CD4-positive, alpha-beta T cell treated with Interleukin-6 for 4 hours (primary cell): ENCODE data around the gene CRYGA.

ENCODE experiments used
- DNase-seq: peaks from one replicate; pipeline ENCODE4 v3.0.0-alpha.2; 2020; ENCODE audit warnings: mixed read lengths

The CRYGA gene, protein sequence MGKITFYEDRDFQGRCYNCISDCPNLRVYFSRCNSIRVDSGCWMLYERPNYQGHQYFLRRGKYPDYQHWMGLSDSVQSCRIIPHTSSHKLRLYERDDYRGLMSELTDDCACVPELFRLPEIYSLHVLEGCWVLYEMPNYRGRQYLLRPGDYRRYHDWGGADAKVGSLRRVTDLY

DNA sequence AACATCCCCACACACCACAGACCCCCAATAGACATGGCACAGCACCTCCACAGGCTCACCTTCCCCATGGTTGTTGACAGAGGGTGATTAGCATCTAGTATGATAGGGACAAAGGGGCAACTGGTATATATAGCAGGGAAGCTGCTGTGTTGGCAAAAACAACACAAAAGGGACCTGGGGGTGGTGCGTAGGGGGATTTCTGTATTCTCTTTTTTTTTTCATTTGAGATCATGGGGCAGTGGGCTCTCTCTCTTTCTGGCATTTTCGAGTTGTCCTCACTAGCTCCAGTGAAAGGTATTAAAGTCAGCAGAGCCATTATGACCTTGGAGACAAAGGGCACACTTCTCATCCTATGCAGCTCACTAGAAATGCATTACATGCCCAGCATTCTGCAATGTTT lies at the start of gene CRYGA:
TSS of gene CRYGA (minus strand) at position 101 of the 400 bp plus-strand sequence. CDS start at position 68, 33 bp downstream.
- DNase-seq: no peak

DNA sequence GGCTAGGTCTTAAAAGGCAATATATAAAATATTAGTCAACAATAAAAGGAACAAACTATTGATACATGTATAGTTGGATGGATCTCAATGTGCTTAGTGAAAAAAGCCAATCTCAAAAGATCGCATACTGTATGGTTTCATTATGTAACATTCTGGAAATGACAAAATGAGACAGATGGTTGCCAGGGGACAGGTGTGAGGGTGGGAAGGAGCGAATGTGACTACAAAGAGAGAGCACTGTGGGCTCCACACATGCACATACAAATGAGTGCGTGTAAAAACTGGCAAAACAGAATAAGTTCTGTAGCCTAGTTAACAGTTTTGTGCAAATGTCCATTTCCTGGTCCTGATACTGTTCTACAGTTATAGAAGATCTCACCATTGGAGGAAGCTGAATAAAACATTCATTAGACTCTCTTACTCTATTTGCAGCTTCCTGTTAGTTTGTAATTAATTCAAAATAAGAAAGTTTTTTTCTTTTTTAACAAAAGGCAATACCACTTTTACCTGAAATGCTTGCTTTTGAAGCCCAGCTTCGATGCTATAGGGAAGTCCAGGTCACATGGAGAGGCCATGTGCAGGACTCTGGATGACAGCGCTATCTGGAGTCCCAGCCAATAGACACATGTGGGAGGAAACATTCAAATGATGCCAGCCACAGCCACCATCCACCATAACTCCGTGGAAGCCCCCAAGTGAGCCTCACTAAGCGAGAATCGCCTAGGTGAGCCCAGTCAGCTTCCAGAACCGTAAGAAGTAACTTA lies 47.5 kb upstream of the CRYGA start:
- DNase-seq: no peak

DNA sequence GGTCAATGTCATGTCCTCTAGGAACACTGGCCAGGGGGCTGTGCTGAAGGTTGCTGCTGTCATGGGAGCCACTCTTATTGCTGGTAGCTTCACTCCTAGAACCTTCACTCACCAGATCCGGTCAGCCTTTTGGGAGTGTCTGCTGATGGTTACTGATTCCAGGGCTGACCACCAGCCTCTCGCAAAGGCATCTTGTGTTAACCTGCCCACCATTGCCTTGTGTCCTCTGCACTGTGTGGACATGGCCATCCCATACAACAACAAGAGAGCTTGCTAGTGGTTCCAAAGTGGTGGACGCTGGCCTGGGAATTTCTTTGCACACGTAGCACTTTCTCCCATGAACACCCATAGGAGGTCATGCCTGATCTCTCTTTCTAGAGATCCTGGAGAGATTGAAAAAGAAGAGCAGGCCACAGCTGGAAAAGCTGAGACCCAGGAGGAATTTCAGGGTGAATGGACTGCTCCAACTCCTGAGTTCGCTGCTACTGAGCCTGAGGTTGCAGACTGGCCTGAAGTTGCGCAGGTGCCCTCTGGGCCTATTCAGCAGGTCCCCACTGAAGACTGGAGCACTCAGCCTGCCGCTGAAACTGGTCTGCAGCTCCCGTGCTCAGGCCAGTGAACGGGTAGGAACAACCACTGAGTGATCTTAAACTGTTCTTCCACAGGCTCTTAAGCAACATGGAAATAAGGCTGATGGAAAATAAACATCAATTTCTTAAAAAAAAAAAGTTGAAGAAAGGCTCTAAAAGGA lies 45.1 kb upstream of the CRYGA start:
- DNase-seq: no peak

DNA sequence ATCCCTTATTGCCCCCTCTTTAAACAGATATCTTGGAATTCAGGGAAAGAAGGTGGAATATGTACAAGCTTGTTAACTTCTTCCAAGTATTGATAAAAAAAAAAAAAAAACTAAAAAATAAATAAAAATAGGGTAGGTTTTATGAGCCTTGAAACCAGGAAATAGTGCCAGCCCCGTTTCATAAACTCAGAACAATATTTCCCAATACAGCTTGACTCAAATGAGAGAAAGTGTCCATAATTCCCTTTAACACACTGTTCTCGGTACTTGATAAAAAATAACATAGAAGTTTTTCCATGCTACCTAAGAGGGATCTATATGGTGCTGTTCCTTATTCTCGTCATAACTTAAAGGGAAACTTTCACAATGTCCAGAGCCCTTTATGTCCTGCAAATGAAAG lies 44.4 kb upstream of the CRYGA start:
- DNase-seq: no peak

DNA sequence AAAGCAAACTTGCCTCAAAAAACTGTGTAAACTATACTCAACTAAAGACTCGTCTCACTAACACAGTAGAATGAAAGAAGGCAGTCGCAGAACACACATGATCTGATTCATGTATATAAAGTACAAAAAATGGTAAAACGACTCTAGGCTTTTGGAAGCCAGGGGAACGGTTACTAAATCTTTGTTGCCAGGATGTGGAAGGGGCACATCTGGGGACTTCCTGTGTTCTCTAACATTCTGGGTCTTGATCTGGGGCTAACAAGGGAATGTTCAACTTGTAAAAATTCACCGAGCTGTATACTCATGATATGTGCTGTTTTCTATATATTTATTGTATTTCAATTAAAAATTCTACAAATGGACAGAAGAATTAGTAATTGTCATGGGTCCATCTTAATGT lies 40.8 kb upstream of the CRYGA start:
- no peak for DNase-seq

DNA sequence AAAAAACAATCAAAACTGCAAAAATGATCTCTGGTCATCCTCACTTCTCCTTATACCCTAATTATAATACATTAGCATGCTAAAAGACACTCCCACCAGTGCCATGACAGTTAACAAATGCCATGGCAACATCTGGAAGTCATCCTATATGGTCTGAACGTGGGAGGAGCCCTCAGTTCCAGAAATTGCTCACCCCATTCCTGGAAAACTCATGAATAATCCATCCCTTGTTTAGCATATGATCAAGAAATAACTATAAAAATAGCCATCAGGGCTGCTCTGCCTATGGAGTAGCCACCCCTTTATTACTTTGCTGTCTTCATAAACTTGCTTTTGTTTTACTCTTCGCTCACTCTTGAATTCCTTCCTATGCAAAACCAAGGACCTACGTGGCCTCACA lies 32.1 kb upstream of the CRYGA start:
- no peak for DNase-seq

DNA sequence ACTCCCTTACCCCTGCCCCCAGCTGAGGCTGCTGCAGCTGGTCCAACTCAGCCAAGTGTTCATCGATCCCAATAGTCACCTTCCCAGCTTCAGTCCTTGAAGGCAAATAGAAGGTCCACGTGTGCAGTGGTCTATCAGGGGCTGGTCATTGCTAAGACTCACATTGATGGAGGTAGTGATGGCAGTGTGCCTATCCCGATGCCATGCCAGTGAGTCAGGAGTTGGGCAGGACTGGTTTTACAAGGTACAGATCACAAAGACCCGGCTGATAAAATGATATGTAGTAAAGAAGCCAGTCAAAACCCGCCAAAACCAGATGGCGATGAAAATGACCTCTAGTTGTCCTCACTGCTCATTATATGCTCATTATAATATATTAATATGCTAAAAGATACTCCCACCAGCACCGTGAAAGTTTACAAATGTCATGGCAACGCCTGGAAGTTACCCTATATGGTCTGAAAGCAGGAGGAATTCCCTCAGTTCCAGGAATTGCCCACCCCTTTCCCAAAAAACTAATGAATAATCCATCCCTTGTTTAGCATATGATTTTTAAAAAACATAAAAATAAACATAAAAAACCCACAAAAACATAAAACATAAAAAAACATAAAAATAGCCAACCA lies 29.3 kb upstream of the CRYGA start:
- no peak for DNase-seq

DNA sequence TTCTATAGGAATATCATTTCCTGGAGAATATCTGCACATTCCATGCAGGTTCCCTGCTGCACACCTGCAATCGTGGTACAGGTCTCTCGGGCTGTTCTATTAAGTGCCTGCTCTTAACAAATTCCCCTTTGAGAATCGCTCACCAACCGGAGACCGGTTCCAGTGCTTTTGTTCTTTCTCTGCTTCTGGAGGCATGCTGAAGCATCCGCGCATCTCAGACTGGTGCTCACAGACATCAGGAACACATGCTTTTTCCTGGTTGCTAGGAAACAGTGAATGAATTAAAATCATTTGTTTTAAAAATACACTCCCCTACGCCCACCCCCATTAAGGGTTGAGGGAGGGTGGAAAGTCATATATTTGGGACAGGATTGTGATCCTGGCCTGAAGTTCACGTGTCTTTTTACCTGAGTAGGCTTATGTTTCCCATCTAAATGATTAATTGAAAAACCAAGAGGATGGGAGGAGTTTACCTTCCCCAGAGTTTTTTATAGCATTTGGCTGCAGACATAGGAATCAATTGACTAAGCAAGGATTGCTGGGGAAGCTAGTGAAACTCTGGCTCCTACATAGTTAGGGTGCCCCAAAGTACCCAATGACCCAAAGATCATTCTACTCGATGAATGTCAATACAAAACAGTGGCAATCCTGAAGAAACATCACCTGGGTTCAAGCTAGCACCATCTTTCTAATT lies 26.6 kb upstream of the CRYGA start, which contains the start of gene C2orf80:
TSS of gene C2orf80 (minus strand) at position 221 of the 694 bp plus-strand sequence. CDS start 3,044 bp downstream, outside the sequence.
- DNase-seq: no peak

DNA sequence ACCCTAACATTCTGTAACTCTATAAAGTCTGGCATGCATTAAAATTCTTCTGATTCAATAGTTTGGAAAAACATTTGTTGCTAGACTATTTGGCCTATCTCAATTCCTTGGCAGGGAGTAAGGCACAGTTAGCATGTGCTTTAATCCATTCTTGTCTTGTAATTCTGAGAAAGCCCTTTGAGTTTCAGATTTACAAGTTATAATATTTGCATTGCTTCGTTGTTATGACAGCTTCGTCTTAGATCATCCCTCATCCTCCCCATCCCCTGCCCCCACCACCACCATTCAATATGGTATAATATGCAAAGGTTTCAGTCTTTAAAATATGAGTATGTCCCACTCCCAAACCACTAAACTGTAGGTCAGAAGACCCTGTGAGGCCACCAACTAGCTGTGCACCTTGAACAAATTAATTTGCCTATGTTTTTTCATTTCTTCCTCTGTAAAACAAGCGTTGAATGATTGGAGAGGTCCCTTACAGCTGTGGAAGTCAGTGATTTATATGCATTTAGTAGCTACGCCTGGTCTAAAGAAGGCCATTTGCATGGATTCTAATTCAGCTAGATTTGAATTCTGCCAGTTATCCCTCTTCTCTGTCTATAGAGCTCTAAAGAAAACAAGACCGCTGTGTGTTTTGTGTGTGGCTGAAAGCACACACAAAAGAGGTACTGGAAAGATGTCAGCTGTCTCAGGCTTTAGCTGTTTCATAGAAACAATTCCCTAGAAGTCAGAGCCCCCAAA lies 25.9 kb upstream of the CRYGA start:
- DNase-seq: no peak

DNA sequence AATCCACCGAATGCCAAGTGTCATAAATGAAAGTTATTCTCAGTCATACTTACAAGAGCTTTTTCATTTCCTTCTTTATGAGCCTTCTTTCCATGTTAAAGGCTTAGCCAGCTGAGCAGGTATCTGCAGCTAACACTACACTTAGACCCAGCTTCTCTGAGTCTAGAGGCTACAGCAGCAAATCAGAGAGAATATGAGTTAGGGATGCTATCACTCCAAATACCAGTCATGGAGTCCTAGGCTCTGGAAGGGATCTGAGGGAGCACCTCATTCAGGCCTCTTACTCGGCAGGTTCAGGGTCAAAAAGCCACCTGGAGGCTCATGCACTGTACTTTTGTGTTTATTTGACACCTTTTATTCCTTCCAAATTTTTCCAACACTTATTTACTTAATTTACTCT lies 23.5 kb upstream of the CRYGA start:
- no peak for DNase-seq

DNA sequence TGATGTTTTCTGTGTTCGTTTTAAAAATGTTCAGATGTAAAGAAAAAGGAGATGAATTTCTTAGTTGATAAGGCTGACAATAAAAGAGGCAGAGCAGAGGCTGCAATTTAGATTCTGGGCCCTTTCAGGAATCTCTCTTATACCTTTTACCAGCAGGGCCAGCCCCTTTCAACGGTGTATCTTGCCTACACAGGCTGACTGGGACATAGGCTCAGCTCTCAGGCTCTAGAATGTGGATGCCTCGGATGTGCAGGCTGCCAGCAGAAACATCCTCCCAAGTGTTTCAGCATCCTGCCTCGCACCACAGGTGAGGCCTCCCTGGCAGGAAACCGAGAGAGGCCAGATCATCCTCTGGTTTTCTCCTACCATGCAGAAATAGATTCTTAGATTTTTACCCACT lies 23.1 kb upstream of the CRYGA start:
- no peak for DNase-seq

DNA sequence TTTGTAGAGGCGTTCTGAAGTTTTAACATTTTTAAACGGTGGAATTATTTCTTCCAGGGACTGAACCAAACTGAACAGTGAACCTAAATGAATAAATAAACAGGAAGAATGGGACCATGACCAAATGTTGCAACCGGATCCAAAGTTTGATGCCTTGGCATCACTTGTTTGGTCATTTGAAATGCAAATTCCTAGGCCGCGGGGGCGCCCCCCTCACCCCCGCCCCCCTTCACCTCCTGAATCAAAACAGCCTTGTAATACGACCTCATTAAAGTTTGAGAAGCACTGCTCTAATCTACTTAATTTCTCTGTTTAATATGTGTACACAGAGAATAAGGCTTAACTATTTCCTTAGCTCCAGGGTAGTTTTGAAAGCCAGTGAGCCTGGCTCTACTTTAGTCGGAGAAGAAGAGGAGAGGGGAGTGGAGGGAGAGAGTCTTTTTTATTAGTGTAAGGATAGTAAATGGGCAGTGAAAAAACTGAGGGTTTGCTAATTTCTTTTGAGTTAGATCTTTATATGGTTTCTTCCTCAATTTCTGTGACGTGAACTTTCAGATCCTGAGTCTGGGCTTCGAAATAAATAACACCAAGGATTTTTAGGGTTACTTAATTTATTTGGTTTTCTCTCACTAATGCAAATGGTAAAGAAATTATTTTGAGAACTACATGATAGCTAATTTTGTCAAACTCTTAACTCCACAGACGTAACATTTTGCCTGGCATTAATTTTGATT lies 20.8 kb upstream of the CRYGA start:
- no peak for DNase-seq

DNA sequence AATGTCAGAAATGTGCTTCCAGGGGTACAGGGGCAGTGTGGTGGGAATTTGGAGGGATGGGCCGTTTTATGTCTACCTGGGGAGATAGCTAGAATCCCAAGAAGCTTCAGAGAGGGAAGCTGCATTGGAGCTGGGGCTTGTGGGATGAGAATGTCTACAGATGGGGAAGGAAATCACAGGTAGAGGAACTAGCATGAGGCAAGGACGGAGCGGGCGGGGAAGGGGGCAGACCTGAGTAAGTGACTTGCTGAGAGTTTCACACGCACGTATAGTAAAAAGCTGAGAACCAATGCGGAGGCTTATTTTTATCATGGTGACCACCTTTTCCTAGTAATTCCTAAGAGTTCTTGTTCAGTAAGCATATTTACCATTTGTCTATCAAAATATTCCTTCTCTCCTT lies 20.1 kb upstream of the CRYGA start:
- no peak for DNase-seq

DNA sequence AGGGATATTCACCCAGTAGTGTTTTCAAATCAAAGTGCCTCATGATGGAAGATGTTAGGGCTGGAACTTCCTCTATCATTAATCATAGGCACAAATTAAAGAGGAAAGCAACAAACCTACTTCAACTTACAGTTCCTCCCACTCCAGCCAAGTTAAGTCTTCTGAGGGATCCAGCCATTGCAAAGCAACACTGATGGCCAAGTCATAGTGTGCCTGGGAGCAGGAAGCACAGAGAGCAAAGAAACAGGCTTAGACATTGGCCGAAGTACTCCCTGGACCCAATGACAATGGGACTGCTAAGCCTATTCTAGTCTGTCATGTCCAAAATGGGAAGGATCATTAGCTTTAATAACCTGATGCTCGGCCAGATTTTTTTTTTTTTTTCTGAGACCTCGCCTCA lies 19.4 kb upstream of the CRYGA start:
- DNase-seq: no peak

DNA sequence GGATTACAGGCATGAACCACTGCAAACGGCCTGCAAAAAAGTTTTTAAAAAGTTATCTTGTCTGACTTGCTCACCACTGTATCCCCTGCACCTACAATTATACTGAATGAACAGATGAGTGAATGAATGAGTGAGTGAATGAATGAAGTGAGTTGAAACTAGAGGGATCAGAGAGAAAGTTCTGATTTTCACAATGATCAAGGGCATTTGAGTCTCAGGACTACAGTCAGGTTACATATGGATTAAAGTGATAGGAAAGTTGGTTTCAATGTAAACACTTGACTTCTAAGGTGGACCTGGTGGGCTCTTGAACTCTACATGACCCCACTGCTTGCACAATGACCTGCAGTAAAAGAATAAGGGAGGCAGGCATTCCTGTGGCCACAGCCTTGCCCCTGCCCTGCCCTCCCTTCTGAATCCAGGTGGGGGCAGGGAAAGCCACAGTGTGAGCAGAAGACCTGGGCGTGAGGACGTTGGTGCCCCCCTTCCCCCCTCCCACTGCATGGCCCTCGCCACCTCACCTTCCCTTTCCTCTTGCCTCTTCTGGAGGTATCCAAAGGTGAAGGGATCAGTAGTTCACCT lies 15.7 kb upstream of the CRYGA start:
- DNase-seq: no peak

DNA sequence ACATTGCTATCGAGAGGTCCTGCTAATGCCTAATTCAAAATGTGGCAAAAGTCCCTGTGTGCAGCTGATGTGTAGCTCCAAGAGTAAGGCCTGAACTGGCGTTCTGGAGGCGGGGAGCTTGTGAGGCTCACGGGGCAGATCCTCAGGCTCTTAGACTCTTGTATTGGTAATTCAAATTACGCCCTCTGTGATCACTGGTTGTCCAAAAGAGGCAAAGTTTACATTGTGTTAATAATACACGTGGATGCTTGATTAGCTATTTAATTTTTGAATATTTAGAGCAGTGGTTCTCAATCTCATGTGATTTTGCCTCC lies 12.4 kb upstream of the CRYGA start:
- no peak for DNase-seq

DNA sequence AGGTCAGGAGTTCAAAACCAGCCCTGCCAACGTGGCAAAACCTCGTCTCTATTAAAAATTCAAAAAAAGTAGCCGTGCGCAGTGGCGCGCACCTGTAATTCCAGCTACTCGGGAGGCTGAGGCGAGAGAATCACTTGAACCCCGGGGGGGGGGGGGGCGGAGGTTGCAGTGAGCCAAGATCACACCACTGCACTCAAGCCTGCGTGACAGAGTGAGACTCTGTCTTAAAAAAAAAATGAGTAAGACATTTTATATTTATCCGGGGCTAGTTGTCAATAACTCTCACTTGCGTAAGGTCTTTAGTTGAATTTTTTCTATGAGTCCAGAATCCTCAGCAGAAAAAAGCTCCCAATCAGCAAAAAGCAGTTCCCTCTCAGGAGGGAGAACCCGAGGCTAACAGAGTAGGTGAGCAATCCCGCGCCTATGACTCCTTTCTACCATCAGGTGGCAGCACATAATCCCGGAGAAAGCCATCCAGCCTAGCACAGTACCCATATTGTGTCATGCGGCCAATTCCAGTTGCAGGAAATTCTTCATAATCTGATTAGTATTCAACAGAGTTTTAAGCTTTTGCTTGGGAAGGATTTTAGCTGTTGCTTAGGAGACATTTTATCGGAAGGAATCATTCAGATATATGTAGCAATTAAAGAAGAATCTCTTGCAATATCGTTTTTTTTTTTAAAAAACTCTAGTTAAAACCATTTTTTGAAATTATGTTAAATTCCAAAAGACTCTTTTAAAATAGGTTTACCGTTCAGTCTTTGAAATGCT lies 11.9 kb upstream of the CRYGA start:
- peak; percentile 55 for DNase-seq

DNA sequence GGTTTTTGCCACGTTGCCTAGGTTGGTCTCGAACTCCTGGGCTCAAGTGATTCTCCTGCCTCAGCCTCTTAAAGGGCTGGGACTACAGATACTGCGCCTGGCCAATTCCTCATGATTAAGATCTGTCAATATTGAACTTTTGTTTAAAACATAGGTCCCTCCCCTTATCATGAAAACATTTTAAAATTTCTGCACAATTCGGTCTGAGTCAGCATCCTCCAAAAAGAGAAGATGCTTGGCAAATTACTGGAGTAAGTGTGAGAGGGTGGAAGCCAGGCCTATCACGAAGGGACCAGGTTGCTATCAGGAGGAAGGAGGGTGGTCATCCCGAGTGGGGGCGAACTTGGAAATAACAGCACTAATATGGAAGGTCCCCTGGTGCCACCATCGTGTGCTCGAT lies 10.8 kb upstream of the CRYGA start:
- DNase-seq: no peak

DNA sequence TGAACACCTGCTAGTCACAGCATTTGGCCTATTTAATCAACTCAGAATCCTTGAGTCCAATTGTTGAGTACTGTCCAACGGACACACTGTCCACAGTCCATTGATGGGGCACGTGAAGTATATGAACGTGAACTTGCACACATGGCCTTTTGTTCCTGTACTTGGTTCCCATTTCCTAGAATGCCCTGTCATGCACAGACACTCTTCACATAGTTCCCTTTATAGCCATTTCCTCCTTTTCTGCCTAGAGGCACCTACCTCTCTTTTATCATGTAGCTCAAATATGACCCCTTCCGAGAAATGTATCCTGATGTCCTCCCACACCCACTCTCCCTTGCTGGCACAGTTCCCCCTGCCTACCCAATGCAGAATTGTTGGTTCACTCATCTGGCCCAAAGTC lies 8.7 kb upstream of the CRYGA start:
- DNase-seq: no peak
